Fibroblast of peridontal ligament (primary cell): ENCODE data around the gene XRCC6.
"Not testable (repeated sequence)": the region's sequence is repeated elsewhere in the genome, so short reads cannot be mapped to it uniquely, and the experiment has no call there.

ENCODE experiments used
- DNase-seq: peaks from one replicate; pipeline ENCODE4 v3.0.0-alpha.2; 2010; ENCODE audit errors: extremely low read depth

XRCC6 gene

DNA sequence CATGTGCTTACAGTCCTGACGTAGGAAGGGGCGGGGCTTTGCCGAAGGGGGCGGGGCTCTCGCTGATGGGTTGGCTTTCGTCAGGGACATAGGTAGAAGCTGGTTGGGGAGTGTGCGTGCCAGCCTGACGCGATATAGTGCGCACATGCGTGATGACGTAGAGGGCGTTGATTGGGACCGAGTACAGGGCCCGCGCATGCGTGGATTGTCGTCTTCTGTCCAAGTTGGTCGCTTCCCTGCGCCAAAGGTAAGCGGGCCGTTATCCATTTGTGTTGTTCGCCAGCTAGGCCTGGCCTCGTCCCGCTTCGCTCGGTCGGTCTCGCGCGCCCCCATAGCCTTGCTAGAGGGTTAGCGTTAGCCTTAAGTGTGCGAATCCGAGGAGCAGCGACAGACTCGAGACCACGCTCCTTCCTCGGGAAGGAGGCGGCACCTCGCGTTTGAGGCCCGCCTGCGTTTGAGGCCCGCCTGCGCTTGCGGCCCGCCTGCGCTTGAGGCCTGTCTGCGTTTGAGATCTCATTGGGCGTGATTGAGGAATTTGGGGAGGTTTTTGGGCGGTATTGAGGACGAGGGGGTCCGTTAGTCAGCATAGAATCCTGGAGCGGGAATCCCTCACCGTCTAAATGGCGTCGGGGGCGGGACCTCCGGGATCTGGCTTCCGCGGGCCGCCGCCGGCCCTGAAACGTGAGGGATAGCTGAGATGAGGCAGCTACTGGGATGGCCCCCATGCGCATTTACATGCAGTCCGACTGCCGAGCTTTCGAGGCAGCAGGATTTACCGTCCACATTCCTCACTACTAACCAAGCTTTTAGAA lies at the start of gene XRCC6:
Gene XRCC6 (plus strand): TSS at position 197 of the 812 bp plus-strand sequence. CDS start 710 bp downstream, outside the sequence.
- DNase-seq: peak; percentile 100

GRCh38 chr22:41571786-41572185 lies 49.3 kb upstream of the XRCC6 start:
- no peak for DNase-seq

DNA sequence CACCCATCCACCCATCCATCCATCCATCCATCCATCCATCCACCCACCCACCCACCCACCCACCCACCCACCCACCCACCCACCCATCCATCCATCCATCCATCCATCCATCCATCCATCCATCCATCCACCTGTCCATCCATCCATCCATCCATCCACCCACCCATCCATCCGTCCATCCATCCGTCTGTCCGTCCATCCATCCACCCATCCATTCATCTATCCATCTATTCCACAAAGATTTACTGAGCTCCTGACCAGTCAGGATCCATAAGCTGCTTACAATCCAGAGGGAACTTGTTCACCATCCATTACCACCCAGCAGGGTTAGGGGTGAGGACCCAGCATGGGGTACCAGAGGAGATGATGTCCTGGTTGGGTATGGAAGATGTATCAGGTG lies 48.8 kb upstream of the XRCC6 start:
- not testable (repeated sequence) for DNase-seq

DNA sequence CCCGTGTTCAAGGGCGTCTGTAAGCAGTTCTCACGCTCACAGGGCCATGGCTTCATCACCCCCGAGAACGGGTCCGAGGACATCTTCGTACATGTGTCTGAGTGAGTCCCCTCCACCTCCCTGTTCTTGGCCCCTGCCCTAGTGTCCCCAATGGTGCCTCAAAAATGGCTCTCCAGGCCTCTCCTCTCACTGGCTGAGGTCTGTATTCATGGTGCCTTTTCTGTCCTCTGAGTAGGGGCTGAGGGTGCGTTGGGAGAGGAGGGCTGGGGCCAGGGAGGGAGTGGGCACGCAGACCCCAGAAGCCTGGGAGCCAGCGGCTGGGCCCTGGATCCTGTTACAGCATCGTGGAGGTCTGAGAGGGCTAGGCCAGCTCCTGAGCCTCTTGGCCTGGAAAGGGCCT lies 47.4 kb upstream of the XRCC6 start:
- no peak for DNase-seq

- DNase-seq: no peak
Measured at GRCh38 chr22:41574847-41575381, 46.2 kb upstream of the XRCC6 start.

- DNase-seq: no peak
Measured at GRCh38 chr22:41575533-41575932, 45.6 kb upstream of the XRCC6 start.

DNA sequence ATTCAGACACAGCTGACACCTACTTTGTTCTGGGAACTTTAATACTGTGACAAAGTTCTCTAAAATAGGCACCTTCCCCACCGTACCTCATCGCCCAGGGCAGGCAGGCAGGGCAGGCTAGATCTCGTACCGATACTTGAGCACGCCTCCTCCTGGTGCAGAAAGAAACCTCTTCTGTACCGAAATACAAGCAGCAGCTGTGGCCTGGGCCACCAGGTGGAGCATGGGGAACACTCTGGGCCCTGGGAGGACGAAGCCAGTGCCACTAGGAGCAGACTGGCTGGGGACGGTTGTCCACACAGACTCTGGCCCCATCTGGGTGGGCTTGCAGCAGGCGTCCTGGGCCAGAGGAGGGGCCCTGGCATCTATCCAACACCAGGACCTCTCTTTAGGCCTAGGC lies 44.2 kb upstream of the XRCC6 start:
- DNase-seq: peak; percentile 25

DNA sequence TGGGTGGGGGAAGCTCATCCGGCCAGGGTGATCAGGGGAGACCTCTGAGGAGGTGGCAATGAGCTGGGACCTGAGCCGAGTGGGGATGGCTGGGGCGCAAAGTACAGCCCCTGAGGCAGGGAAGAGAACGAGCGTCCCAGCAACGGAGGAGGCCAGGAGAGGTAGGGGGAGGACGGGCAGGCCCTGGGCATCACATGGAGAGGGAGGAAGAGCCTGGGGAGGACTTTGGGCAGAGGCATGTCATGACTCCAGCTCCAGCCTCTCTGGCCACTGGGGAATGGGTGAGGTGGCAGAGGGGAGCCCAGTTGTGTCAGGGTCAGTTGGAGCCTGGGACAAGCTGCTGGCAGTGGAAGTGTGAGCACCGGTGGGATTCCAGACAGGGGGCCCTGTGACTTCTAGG lies 43.0 kb upstream of the XRCC6 start:
- no peak for DNase-seq

DNA sequence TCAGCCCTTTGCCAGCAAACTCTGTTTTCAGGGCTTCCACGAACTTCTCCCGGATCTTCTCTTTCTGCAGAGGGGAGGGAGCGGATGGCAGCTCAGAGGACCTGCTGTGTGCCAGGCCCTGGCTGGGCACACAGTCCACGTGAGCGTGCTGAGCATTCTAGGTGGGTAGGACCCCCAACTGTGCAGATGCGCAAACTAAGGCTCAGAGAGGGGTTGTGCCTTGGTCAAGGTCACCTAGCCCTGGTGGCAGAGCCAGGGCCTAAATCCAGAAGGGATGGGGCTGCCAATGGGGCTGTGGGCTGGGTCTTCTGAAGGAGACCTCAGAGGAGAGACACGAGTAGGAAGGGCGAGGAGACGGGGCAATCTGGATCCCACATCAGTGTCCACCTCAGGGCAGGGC lies 42.3 kb upstream of the XRCC6 start:
- DNase-seq: no peak

DNA sequence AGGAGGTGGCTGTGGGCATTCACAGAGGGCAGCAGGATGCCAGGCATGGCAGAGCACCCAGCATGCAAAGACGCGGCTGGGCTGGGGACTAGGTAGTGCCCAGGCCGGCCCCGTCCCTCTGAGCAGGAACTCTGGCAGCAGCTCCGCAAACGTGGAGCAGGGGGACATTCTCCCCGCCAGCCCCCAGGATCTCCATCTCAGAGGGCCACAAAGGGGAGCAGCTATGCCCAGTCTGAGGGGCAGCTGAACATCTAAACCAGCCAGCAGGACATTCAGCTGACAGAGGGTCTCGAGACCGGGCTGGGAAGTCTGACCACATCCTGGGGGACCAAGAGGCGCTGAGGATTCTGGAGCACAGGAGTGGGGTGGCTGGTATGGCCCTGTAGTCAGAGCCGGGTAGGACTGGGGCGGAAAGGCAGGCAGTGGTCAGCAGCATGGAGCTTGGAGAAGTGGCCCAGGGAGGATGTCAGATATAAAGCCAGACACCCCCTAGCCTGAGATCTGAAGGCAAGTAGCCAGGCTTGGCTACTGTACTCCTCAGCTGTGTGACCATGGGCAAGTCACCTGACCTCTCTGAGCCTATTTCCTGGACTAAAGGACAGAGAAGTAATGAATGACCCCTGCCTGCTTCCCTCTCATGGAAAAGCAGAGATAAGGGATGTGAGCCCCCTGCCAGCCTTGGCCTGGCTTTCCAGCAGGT lies 41.6 kb upstream of the XRCC6 start:
- no peak for DNase-seq

DNA sequence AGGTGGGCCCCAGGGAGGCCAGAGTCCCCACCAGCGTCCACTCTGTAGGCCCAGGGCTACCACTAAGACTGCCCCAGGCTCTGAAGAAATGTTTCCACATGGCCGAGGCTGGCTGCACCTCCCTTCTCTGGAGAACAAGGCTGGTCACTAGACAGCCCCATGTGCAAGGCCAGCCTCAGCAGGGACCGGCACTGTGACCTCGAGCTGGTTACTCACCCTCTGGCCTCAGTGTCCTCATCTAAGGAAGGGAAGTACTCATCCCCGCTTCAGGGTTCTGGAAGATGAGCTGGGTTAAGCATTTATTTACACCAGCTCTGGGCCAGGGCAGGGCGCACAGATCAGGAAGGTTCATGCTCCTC lies 41.1 kb upstream of the XRCC6 start:
- no peak for DNase-seq

- no peak for DNase-seq
Measured at GRCh38 chr22:41582694-41583093, 38.4 kb upstream of the XRCC6 start.

- no peak for DNase-seq
Measured at GRCh38 chr22:41584881-41585280, 36.2 kb upstream of the XRCC6 start.

- no peak for DNase-seq
Measured at GRCh38 chr22:41585898-41586297, 35.2 kb upstream of the XRCC6 start.

DNA sequence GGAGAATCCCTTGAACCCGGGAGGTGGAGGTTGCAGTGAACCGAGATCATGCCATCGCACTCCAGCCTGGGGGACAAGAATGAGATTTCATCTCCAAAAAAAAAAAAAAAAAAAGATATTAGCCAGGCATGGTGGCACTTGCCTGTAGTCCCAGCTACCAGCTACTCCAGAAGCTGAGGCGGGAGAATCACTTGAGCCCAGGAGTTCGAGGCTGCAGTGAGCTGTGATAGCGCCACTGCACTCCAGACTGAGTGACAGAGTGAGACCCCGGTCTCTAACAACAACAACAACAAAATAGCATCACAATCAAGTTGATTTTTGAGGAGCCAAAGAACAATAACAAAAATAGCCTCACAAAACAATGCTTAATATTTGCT lies 33.8 kb upstream of the XRCC6 start:
- DNase-seq: no peak

DNA sequence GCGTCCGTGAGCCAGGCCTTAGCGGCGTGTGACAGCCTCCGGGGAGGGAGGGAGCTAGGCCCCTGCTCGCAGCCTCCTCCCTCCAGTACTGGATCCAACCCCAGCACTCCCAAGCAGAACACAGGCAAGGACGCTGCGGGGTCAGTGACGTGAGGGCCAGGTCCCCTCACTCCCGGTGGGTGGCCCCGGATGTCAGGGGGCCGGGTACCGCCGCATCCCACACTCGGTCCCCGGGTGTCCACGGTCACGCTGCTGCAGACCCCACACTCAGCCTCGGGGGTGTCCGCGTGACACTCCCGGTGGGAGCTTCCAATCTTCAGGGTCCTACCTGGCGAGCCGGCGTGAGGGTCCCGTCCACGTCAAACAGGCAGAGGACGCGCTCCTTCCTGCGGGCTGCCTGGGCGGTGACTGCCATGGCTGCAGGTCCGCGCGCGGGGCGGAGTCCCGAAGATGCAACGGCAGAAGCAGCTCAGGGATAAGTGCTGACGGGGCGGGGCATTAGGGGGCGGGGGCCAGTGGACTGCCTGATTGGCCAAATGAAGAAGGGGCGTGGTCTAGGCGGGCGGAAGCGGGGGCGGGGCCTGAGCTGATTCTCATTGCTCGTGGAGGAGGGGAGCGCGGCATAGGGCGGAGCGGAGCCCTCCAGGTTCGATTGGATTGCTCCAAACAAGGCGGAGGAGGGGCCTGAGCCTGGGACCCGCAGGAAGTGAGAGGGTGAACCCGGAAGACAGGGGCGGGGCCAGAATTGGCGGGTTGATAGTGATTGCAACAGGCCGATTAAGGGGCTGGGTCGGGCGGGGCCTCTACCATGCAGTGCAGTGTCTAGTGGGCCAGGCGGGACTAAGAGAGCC lies 31.5 kb upstream of the XRCC6 start, which contains the start of gene PMM1:
Gene PMM1 (minus strand): TSS at position 450 of the 851 bp plus-strand sequence. CDS start 35 bp downstream, at position 415.
- DNase-seq: peak; percentile 99

GRCh38 chr22:41593336-41593960 lies 27.6 kb upstream of the XRCC6 start:
- DNase-seq: not testable (repeated sequence)

DNA sequence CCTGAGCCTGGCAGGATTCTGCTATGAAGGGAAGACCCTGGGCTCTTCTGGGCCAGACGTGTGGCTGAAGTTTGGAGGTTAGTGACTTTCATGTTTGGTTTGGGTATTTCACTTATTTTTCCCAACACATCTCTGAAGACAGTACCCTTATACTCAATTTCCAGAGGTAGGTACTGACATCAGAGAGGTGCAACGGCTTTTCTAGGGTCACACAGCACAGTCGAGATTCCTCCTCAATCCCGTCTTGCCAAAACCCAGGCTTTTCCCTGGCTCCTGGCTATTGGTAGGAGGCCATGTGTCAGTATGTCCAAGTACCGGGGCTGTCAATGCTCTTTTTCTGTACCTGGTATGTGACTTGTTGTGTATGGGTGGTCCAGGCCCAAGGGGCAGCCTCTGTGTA lies 25.4 kb upstream of the XRCC6 start:
- DNase-seq: no peak

DNA sequence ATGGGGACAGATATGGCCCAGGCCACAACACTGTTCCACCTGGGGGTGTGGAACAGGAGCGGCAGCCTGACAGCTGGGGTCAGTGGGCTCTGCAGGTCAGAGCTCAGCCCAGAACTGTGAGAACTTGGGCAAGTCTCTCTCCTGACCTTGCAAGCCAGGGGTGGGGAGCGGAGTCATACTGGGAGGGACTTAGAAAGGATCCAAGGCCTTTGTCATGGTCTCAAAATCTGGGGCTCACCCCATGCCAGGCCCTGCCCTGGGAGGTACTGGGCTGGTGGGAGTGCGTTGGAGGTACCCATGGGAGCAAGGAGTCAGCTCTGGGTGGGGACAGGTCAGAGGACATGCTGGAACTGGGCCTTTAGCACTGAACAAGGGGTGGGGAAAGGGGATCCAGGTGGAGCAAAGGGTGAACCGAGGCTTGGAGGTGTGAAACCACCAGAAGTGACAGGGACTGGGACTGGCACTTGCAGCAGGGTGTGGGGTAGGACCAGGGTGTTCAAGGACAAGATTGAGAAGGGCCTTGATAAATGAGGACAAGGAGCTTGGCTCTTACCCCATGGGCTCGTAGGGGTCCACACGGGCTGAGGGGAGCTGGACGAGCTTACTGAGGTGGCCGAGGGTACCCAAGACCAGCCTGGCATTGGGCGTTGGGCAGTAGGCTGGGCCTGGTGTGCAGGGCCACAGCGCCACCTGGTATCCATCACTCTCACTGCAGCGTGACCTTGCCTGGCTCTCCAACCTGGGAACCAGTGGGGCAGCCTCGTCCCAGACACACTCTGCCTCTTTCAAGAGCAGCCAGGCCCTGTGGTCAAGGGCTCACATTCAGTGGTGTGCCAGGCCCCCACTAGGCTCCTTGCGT lies 24.1 kb upstream of the XRCC6 start:
- peak; percentile 52 for DNase-seq

- no peak for DNase-seq
Measured at GRCh38 chr22:41597635-41597953, 23.5 kb upstream of the XRCC6 start.

- peak; percentile 60 for DNase-seq
Measured at GRCh38 chr22:41598081-41598480, 23.0 kb upstream of the XRCC6 start.
